ENCODE data around the gene CCDC121.

CCDC121 gene

GRCh38 chr2:27628767-27629709 lies at the start of gene CCDC121, which contains the start of gene GPN1:
CCDC121 (minus strand) TSS chr2:27629012; CDS start chr2:27627799, 1,213 bp downstream.
GPN1 (plus strand) TSS chr2:27629050; CDS start chr2:27629059, 9 bp downstream.
- DNase-seq (ENCODE audit: low read depth in 2 of 2) = peak; percentile 86 to 92

DNA sequence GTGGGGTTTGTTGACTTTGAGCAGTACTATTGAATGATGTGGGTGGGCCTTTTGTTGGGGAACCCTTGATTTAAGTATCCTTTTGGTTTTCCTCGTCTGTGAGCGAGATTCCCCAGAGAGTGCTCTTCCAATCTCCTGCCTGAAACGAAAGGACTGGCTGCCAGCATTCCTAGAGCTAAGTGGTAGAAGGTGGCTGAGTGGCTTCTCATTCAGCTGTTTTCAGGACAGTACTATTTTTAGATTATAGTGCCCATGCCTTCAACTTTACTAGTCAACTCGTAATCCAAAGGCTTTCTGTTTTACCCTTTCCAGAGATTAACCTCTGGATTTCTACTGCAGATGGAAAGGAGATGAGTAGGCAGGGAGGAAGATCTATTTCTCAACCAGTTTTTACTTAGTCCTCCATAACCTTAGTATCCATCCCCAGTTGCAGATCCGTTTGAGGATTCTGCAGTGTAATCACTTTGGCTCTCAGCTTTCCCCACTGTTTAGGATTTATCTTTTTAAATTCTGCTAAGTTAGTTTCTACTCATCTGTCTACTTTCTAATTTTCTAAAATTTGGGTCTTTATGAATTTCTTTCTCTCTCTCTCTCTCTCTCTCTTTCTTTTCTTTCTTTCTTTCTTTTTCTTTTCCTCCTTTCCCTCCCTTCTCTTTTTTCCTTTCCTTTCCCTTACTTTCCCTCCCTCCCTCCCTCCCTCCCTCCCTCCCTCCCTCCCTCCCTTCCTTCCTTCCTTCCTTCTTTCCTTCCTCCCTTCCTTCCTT lies 44.1 kb upstream of the CCDC121 start:
- DNase-seq (ENCODE audit: low read depth in 2 of 2) = no peak

DNA sequence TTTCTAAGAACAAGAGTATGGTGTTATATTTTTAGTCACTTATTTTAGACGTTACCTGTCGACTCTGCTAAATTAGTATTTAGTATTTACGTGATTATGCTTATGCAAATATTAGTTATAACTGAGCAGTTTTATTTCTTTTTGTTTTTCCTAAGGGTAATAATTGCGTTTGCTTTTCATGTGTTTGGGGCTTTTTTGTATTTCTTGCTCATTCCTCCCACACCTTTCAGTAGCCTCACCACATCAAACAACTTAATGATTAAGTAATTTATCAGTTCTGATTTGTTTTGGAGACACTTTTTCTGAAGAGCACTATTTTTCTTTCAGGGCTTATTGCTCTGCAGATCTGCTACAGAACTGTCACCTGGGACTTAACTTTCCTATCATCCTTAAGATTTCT lies 42.4 kb upstream of the CCDC121 start:
- DNase-seq (ENCODE audit: low read depth in 2 of 2) = no peak

GRCh38 chr2:27667446-27667845 lies 38.6 kb upstream of the CCDC121 start:
- DNase-seq (ENCODE audit: low read depth in 2 of 2) = no peak

- no peak for DNase-seq (ENCODE audit: low read depth in 2 of 2)
Observed at GRCh38 chr2:27664622-27665363, 36.0 kb upstream of the CCDC121 start.

- no peak for DNase-seq (ENCODE audit: low read depth in 2 of 2)
Observed at GRCh38 chr2:27664154-27664574, 35.4 kb upstream of the CCDC121 start.

- DNase-seq (ENCODE audit: low read depth in 2 of 2) = peak; percentile 57 to 62
Observed at GRCh38 chr2:27663285-27664153, 34.7 kb upstream of the CCDC121 start, which contains the start of the genes SLC4A1AP and SUPT7L. SLC4A1AP (plus strand) TSS chr2:27663889; CDS start chr2:27663915, 26 bp downstream. SUPT7L (minus strand) TSS chr2:27663614; CDS start chr2:27662192, 1,422 bp downstream.

GRCh38 chr2:27661371-27661770 lies 32.6 kb upstream of the CCDC121 start:
- no peak for DNase-seq (ENCODE audit: low read depth in 2 of 2)

- DNase-seq (ENCODE audit: low read depth in 2 of 2) = no peak
Observed at GRCh38 chr2:27655155-27655951, 26.5 kb upstream of the CCDC121 start.

GRCh38 chr2:27653397-27653796 lies 24.6 kb upstream of the CCDC121 start:
- no peak for DNase-seq (ENCODE audit: low read depth in 2 of 2)

DNA sequence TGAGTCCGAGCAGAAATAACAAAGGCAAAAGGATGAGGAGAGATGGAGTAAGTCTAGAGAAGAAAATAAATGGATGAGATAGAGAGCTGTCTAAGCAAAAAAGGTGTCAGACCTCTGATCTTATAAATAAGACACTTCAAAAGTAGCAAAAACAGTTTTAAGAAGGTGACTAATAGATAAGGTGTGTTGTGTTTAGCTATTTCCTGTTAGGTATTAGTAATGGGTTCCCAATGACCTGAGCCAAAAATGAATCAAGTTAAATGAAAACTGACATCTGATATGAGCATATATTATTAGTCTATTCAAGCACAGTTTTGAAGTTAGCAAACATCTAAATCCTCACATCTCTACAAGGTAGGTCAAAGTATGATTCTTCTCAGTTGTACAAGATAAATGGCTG lies 24.0 kb upstream of the CCDC121 start:
- DNase-seq (ENCODE audit: low read depth in 2 of 2) = no peak

- DNase-seq (ENCODE audit: low read depth in 2 of 2) = no peak
Observed at GRCh38 chr2:27652341-27652740, 23.5 kb upstream of the CCDC121 start.

- no peak for DNase-seq (ENCODE audit: low read depth in 2 of 2)
Observed at GRCh38 chr2:27651056-27651455, 22.2 kb upstream of the CCDC121 start.

DNA sequence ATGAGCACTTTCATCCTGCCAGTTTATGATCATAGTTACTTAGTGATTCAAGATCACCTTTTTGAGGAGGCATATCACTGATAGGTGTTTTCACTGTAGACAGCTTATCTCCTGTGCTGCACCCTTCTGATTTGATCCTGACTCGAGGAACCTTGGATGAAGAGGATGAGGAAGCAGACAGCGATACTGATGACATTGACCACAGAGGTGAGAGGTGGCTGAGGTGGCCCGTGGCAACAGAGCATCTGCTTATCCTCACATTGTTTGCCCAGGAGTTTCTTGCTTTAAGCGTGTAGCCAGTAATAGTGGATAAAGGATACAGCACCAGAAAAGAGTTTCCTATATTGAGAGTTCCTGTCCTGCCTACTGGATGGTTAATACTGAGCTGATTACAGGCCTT lies 18.9 kb upstream of the CCDC121 start:
- no peak for DNase-seq (ENCODE audit: low read depth in 2 of 2)

- no peak for DNase-seq (ENCODE audit: low read depth in 2 of 2)
Observed at GRCh38 chr2:27647289-27647688, 18.5 kb upstream of the CCDC121 start.

DNA sequence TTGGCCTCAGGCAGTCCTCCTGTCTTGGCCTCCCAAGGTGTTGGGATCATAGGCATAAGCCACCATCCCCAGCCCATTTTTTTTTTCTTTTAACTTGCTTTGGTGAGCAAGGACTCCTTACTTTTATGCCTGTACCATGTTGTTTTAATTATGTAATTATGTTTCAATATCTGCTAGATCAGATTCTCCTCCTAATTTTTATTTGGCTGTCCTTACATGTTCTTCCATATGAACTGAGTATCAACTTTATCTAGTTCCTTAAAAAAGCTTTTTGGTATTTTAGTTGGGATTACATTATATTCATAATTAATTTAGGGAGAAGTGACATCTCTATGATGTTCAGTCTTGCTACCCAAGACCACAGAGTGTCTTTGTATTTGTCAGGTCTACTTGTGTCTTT lies 16.4 kb upstream of the CCDC121 start:
- DNase-seq (ENCODE audit: low read depth in 2 of 2) = no peak

DNA sequence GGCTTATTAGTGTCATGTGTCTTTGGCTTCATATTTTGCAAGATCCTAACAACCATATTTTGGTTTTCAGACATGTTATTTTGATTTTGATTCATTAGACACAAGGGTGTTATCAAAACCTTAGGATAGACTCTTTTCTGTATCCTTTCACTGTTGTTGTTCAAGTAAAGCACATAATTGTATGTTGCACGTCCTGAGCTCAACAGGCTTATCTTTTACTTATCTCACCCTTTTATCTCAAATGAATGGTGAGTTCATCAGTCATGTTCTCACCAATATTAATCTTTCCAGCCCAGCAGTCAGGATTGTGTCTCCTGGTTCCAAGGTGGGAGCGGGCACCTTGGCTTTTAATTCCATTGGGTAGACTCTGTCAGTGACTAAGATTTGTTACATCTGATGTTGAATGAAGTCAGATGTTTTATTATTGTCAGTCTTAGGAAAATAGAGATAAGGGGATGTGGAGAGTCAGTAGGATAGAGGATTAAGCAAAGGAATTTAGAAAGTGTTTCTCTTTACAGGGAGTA lies 12.0 kb upstream of the CCDC121 start:
- no peak for DNase-seq (ENCODE audit: low read depth in 2 of 2)

GRCh38 chr2:27638709-27639108 lies 9.9 kb upstream of the CCDC121 start:
- DNase-seq (ENCODE audit: low read depth in 2 of 2) = no peak

DNA sequence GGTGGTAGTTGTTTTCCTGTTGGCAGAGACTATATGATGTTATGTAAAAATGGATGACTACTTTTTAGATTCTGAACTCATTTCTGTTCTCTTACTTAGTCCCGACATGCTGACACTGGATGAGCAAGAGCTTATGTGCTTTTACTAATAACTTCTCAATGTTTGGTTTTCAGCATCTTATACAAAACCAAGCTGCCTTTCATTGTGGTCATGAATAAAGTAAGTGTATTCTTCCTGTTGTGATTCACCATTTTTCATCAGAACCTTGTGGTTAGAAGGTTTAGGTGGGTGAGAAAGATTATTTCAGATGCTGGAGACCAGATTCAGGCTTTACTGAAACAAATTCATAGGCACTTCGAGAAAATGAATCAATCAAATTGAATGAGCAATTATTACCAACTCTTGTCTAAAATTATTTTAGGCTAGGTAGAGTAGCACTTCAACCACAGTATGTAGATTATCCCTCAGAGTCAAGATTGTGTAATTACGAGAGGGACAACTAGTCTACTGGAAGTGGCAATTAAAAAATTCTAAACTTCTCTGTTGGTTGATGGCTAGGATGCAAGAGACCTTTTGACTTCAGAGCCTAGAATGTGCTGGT lies 9.3 kb upstream of the CCDC121 start:
- no peak for DNase-seq (ENCODE audit: low read depth in 2 of 2)
